ENCODE results near the gene VIL1.

DNA sequence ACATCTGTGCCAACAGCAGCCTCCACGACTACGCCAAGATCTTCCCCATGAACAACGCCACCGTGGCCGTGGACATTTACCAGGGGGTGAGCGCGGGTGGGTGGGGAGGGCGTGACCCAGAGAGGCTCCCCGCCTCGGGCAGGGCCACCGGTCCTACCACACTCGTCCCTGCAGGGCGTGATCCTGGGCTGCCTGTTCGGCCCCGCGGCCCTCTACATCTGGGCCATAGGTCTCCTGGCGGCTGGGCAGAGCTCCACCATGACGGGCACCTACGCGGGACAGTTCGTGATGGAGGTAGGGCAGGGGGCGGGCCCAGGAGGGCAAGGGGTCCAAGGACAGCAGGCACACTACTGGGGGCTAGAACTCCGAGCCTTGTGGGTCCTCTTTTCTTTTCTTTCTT is 27.7 kb upstream of the VIL1 start:
- TF ChIP-seq EZH2 (IDR thresholded peaks at IDR 0.05; ENCODE audit: borderline replicate concordance, insufficient read depth, low read length, poor library complexity, severe bottlenecking), result no peak
- no peak for TF ChIP-seq TAF1 (IDR thresholded peaks at IDR 0.05; ENCODE audit: low read depth)
- TF ChIP-seq, protein P1, sequence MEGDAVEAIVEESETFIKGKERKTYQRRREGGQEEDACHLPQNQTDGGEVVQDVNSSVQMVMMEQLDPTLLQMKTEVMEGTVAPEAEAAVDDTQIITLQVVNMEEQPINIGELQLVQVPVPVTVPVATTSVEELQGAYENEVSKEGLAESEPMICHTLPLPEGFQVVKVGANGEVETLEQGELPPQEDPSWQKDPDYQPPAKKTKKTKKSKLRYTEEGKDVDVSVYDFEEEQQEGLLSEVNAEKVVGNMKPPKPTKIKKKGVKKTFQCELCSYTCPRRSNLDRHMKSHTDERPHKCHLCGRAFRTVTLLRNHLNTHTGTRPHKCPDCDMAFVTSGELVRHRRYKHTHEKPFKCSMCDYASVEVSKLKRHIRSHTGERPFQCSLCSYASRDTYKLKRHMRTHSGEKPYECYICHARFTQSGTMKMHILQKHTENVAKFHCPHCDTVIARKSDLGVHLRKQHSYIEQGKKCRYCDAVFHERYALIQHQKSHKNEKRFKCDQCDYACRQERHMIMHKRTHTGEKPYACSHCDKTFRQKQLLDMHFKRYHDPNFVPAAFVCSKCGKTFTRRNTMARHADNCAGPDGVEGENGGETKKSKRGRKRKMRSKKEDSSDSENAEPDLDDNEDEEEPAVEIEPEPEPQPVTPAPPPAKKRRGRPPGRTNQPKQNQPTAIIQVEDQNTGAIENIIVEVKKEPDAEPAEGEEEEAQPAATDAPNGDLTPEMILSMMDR (IDR thresholded peaks at IDR 0.05; ENCODE audit: poor library complexity, severe bottlenecking), result no peak
- no peak for TF ChIP-seq POLR2AphosphoS5 (IDR thresholded peaks at IDR 0.05)
- no peak for TF ChIP-seq EP300 (conservative IDR thresholded peaks at IDR 0.05; ENCODE audit: poor library complexity, severe bottlenecking)
- no peak for TF ChIP-seq RAD21 (conservative IDR thresholded peaks at IDR 0.05)
